ENCODE measurements around the gene LRCH4.
A peak's percentile ranks its signal among the peaks of the same experiment; 100 is the strongest.
"Not testable (repeated sequence)": the region's sequence is repeated elsewhere in the genome, so short reads cannot be mapped to it uniquely, and the experiment has no call there.

The LRCH4 gene

DNA sequence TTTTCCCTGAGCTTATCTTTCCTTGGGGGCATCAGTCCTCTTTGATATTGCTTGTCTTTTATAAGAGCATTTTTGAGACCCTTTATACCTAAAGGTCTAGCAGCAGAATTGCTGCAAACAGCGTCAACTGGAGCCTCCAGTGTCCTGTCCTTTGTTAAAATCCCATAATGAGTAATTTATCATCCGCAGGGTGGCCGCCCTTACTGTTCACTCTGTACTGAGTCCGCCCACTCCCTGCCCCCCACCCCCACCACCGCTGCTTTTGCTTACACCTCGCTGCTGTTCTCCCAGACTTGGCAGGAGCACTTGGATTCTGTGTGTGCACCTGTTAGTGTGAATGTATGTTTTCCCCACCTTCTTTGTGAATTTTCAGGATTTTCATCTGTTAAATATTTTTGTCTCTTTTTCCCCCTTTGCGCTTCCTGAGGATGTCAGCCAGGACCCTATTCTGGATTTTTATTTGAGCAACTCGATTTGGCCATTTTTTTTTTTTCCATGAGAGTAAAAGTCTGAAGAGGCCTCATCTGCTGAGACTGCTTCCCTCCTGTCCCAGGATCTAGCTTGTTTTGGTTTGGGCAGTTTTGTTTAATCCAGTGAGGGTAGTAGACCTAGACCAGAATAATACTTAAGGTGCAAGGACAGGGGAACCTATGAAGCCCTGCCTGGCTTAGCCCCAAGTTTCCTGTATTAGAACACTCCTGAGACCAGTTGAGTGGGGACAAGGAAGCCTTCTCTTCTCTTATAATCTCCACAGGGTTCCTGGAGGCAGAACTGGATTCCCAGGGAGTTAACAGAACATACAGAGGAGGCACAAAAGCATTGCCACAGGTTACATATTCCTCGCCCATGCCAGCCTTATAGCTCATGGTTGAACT lies 38.8 kb downstream of the LRCH4 start:
- peaks cover 12% of the 10 kb centered on the region for H3K36me3 ChIP-seq (ENCODE audit: insufficient read depth, low read length)
- H3K9me3 ChIP-seq (ENCODE audit: low read length) = no peaks in the 10 kb centered on the region
- no peak overlapping the region for H2AFZ ChIP-seq (ENCODE audit: low read depth, low read length)
- H3K27me3 ChIP-seq (ENCODE audit: insufficient read depth, low read length) = no peaks in the 10 kb centered on the region
- H3K4me3 ChIP-seq (ENCODE audit: low read length) = no peak overlapping the region
- peaks cover 28% of the 10 kb centered on the region for H3K4me1 ChIP-seq (ENCODE audit: insufficient read depth, low read length)

GRCh38 chr7:100546129-100546925 lies 39.6 kb downstream of the LRCH4 start:
- H3K4me3 ChIP-seq (ENCODE audit: low read length) = no peak overlapping the region

DNA sequence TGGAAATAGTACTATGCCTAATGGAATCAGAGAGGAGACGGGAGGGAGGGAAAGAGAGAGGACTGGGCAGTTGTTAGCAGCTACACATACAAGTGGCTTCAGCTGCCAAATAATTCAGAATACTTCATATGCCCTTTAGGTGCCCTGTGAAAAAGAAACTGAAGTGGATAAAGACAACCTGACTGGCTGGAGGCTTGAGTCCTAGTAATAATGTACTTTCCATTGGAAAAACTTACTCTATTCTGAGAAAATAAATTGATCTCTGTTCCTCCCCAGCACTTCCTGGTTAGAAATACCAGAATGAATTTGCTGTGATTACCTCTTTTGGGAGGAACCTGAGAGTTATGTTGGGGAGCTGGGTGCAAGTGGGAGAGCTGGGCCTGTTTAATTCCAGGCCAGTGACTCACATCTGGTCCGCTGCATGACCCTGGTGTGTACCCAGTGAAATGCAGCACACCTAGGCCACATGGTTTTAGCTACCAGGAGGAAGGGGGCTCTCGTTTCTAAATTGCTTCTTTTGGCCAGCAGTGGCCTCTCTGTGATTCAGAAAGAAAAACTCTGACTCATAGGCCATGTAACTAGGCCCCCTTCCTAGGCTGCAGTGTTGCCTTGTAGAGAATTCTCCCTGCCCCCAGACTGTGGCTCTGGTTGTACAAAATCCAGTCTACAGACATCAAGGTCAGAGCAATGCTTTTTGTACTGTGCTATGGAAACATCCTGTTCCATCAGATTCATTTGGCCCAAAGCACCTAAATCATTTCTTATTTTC lies 40.4 kb downstream of the LRCH4 start:
- no peak overlapping the region for H3K4me3 ChIP-seq (ENCODE audit: low read length)

More at GRCh38 chr7:100546129-100546925, 39.6 kb downstream of the LRCH4 start:
- no peaks in the 10 kb centered on the region for H3K9me3 ChIP-seq (ENCODE audit: low read length)
- no peaks in the 10 kb centered on the region for H3K27me3 ChIP-seq (ENCODE audit: insufficient read depth, low read length)
- no peak overlapping the region for H2AFZ ChIP-seq (ENCODE audit: low read depth, low read length)
- peaks cover 28% of the 10 kb centered on the region for H3K4me1 ChIP-seq (ENCODE audit: insufficient read depth, low read length)
- peaks cover 8% of the 10 kb centered on the region for H3K36me3 ChIP-seq (ENCODE audit: insufficient read depth, low read length)

GRCh38 chr7:100544967-100545359 lies 41.0 kb downstream of the LRCH4 start:
- Histone ChIP-seq H3K36me3 (ENCODE audit: insufficient read depth, low read length) (peaks cover 4% of the 10 kb centered on the region), H3K27me3 (ENCODE audit: insufficient read depth, low read length) (no peaks in the 10 kb centered on the region), H2AFZ (ENCODE audit: low read depth, low read length) (no peak overlapping the region), H3K4me3 (ENCODE audit: low read length) (no peak overlapping the region), H3K9me3 (ENCODE audit: low read length) (no peaks in the 10 kb centered on the region), H3K4me1 (ENCODE audit: insufficient read depth, low read length) (peaks cover 29% of the 10 kb centered on the region)

More for the DNA sequence above, 40.4 kb downstream of the LRCH4 start:
- Histone ChIP-seq H3K4me1 (ENCODE audit: insufficient read depth, low read length) (peaks cover 28% of the 10 kb centered on the region), H2AFZ (ENCODE audit: low read depth, low read length) (no peak overlapping the region), H3K36me3 (ENCODE audit: insufficient read depth, low read length) (peaks cover 6% of the 10 kb centered on the region), H3K27me3 (ENCODE audit: insufficient read depth, low read length) (no peaks in the 10 kb centered on the region), H3K9me3 (ENCODE audit: low read length) (no peaks in the 10 kb centered on the region)

- H3K9me3 ChIP-seq (ENCODE audit: low read length) = no peaks in the 10 kb centered on the region
- H3K4me1 ChIP-seq (ENCODE audit: insufficient read depth, low read length) = peaks cover 33% of the 10 kb centered on the region
- no peaks in the 10 kb centered on the region for H3K27me3 ChIP-seq (ENCODE audit: insufficient read depth, low read length)
- no peak overlapping the region for H2AFZ ChIP-seq (ENCODE audit: low read depth, low read length)
- H3K4me3 ChIP-seq (ENCODE audit: low read length) = no peak overlapping the region
- H3K36me3 ChIP-seq (ENCODE audit: insufficient read depth, low read length) = peaks cover 4% of the 10 kb centered on the region
Measured at GRCh38 chr7:100544386-100544785, 41.5 kb downstream of the LRCH4 start.

DNA sequence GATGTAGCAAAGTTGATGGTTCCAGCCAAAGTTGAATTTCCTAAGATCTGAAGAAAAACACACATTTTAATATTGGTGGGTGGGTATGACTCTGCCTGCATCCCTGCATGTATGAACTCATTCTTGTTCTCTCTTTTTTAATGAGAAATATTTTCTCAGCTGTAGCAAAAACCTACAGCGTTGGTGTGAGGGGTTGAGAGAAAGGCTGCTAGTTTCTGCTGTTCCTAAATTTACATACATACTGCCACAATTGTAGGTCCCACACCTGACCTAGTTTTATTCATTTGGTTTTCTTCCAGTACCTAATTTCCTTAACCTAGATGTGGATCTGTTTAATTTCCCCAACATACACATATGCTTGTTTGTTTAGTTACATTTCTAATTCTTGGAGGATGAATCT lies 42.3 kb downstream of the LRCH4 start:
- Histone ChIP-seq H3K27me3 (ENCODE audit: insufficient read depth, low read length) (no peaks in the 10 kb centered on the region), H3K4me3 (ENCODE audit: low read length) (no peak overlapping the region), H3K9me3 (ENCODE audit: low read length) (no peaks in the 10 kb centered on the region), H2AFZ (ENCODE audit: low read depth, low read length) (no peak overlapping the region), H3K4me1 (ENCODE audit: insufficient read depth, low read length) (peaks cover 33% of the 10 kb centered on the region), H3K36me3 (ENCODE audit: insufficient read depth, low read length) (no peaks in the 10 kb centered on the region)

GRCh38 chr7:100541309-100541708 lies 44.6 kb downstream of the LRCH4 start:
- not testable (repeated sequence) for H3K27me3 ChIP-seq (ENCODE audit: insufficient read depth, low read length); H2AFZ ChIP-seq (ENCODE audit: low read depth, low read length); H3K4me3 ChIP-seq (ENCODE audit: low read length); H3K36me3 ChIP-seq (ENCODE audit: insufficient read depth, low read length); H3K9me3 ChIP-seq (ENCODE audit: low read length)
- H3K4me1 ChIP-seq (ENCODE audit: insufficient read depth, low read length) = peaks cover 23% of the 10 kb centered on the region

DNA sequence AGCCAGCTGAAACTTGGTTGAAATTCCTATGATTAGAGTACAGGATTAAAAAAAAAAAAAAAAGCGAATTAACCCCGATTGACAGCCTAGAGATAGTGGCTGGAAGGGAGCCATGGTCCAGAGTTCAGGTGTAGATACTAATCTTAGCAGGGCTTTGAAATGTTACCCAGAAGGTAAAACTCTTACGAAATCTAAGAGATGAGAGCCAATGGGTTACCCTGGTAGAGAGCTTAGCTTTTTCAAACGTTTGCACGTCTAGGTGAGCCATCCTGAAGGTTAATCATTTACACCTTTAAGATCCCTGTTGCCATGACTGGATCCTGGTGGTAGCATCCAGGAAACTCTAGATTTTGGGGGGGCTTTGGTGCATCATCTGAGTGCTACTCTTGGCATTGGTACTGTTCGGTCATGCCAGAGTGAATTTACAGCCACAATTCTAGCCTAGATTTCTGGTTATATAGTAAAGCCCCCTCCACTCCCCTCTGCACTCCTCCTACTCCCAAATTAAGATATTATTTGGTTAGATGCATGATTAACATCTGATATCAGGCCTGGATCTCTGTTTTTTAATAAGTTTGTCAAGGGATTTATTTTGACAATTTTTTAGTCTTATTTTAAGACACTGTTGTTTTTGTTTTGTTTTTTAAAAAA lies 45.7 kb downstream of the LRCH4 start:
- peaks cover 12% of the 10 kb centered on the region for H3K4me1 ChIP-seq (ENCODE audit: insufficient read depth, low read length)
- no peaks in the 10 kb centered on the region for H3K36me3 ChIP-seq (ENCODE audit: insufficient read depth, low read length)
- no peaks in the 10 kb centered on the region for H3K9me3 ChIP-seq (ENCODE audit: low read length)
- H3K27me3 ChIP-seq (ENCODE audit: insufficient read depth, low read length) = no peaks in the 10 kb centered on the region
- peak overlapping the region; percentile 66 for H3K4me3 ChIP-seq (ENCODE audit: low read length)
- no peak overlapping the region for H2AFZ ChIP-seq (ENCODE audit: low read depth, low read length)

DNA sequence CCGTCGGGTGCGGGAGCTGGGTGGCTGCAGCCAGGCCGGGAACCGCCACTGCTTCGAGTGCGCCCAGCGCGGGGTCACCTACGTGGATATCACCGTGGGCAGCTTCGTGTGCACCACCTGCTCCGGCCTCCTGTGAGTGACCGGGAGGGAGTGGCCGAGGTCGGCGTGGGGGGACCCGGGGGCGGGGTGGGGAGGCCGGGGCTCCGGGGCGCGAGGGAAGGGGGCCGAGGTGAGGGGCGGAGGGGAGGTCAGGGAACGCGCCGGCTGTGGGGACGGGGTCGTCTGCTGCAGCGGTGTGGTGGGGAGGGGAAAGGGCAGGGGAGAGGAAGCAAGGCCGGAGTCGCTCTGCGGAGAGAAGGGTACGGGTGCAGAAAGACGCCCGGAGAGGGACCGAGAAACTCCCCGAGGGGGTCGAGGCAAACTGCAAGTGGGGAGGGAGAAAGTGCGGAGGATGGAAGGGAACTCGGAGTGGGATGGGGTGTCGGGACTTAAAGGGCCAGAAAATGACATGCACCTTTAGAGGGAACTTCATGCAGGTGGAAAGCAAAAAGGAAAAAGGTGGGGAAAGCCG lies 46.4 kb downstream of the LRCH4 start:
- no peaks in the 10 kb centered on the region for H3K9me3 ChIP-seq (ENCODE audit: low read length)
- H3K4me3 ChIP-seq (ENCODE audit: low read length) = peak overlapping the region; percentile 66
- no peaks in the 10 kb centered on the region for H3K36me3 ChIP-seq (ENCODE audit: insufficient read depth, low read length)
- H3K27me3 ChIP-seq (ENCODE audit: insufficient read depth, low read length) = no peaks in the 10 kb centered on the region
- H3K4me1 ChIP-seq (ENCODE audit: insufficient read depth, low read length) = peaks cover 8% of the 10 kb centered on the region
- no peak overlapping the region for H2AFZ ChIP-seq (ENCODE audit: low read depth, low read length)

DNA sequence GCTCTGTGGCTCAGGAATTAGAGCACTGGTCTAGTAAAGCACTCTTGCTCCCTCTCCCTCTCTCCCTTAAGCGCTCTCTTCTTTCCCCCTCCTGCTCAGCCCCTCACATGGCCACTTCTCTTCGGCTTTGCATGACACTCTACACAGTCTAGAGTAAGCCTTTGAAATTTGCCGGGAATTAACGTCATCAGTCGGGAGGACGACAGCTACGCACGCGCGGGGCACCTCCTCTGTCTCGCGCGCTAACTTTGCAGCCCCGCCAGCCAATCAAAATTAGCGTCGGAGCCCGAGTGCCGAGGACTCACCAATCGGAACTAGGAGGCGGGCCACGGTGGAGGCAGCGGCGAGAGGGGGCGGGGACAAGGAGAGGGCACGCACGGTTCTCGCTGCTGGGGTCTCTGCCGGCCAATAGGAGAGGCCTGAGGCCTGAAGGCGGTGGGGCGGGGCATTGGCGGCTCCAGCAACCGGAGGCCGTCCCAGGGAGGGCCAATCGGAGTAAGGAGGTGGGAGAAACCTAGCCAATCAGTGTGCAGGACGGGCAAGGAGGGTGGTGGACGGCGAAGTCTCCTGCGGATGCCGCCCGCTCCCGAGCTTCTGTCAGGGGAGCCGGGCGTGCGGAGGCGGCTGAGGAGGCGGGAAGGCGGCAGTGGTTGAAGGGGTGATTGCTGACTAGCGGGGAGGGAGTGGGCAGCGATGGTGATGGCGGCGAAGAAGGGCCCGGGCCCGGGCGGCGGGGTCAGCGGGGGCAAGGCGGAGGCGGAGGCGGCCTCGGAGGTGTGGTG lies 47.1 kb downstream of the LRCH4 start, which contains the start of gene AGFG2:
Gene AGFG2 (plus strand): TSS at position 550 of the 782 bp plus-strand sequence. CDS start 144 bp downstream, at position 694.
- Histone ChIP-seq H2AFZ (ENCODE audit: low read depth, low read length) (peak within 1 kb of the TSS; percentile 62), H3K4me3 (ENCODE audit: low read length) (peak within 1 kb of the TSS; percentile 66), H3K9me3 (ENCODE audit: low read length) (no peaks in the 10 kb centered on the region), H3K36me3 (ENCODE audit: insufficient read depth, low read length) (no peaks in the 10 kb centered on the region), H3K27me3 (ENCODE audit: insufficient read depth, low read length) (no peaks in the 10 kb centered on the region), H3K4me1 (ENCODE audit: insufficient read depth, low read length) (peaks cover 8% of the 10 kb centered on the region)

GRCh38 chr7:100538348-100538653 lies 47.6 kb downstream of the LRCH4 start:
- peak overlapping the region; percentile 62 for H2AFZ ChIP-seq (ENCODE audit: low read depth, low read length)
- H3K27me3 ChIP-seq (ENCODE audit: insufficient read depth, low read length) = no peaks in the 10 kb centered on the region
- H3K4me3 ChIP-seq (ENCODE audit: low read length) = peak overlapping the region; percentile 52
- H3K4me1 ChIP-seq (ENCODE audit: insufficient read depth, low read length) = peaks cover 8% of the 10 kb centered on the region
- no peaks in the 10 kb centered on the region for H3K9me3 ChIP-seq (ENCODE audit: low read length)
- H3K36me3 ChIP-seq (ENCODE audit: insufficient read depth, low read length) = no peaks in the 10 kb centered on the region

DNA sequence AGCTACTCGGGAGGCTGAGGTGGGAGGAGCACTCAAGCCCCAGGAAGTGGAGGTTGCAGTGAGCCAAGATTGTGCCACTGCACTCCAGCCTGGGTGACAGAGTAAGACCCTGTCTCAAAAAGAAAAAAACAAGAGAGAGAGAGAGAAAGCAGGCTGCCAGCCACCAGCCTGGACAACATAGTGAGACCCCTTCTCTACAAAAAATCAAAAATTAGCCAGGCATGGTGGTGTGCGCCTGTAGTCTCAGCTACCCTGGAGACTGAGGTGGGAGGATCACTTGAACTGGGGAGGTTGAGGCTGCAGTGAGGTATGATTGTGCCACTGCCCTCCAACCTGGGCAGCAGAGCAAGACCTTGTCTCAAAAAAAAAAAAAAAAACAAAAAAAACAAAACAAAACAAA lies 49.2 kb downstream of the LRCH4 start:
- not testable (repeated sequence) for H2AFZ ChIP-seq (ENCODE audit: low read depth, low read length); H3K4me3 ChIP-seq (ENCODE audit: low read length); H3K27me3 ChIP-seq (ENCODE audit: insufficient read depth, low read length); H3K4me1 ChIP-seq (ENCODE audit: insufficient read depth, low read length); H3K36me3 ChIP-seq (ENCODE audit: insufficient read depth, low read length); H3K9me3 ChIP-seq (ENCODE audit: low read length)

Data from neuron (in vitro differentiated cells).